Liver (tissue), 9 donors: Measurements from ENCODE around the gene CD59. TPM values are rescaled to one million over a fixed set of nuclear protein-coding genes. Genes with fewer than 3 reads are reported as not detected.
A peak's percentile ranks its signal among the peaks of the same experiment; 100 is the strongest.

Experiments used
- DNase-seq: peaks from one replicate; pipeline ENCODE4 v3.0.0-alpha.2; 2017; ENCODE audit warnings: low spot score
- H3K27ac ChIP-seq, 2 donors: one replicate each; pipeline ENCODE4 v1.7.0; 2013; ENCODE audit warnings: inconsistent platforms in 2 of 2, low read length in 2 of 2, control low read depth in 1 of 2, low read depth in 1 of 2, mild to moderate bottlenecking in 1 of 2
- H3K27me3 ChIP-seq, 4 donors: one replicate each; pipeline versions ENCODE4 v1.6.1 to v1.7.0; 2013; ENCODE audit warnings: low read length in 3 of 4, inconsistent platforms in 1 of 4, mild to moderate bottlenecking in 1 of 4, moderate library complexity in 1 of 4; ENCODE audit not compliant: control insufficient read depth in 4 of 4, insufficient read depth in 4 of 4
- H3K36me3 ChIP-seq, 4 donors: one replicate each; pipeline versions ENCODE4 v1.6.1 to v1.7.0; 2013; ENCODE audit warnings: low read length in 3 of 4, mild to moderate bottlenecking in 3 of 4, low read depth in 1 of 4, moderate library complexity in 1 of 4; ENCODE audit not compliant: control insufficient read depth in 4 of 4, insufficient read depth in 3 of 4
- H3K4me1 ChIP-seq, 4 donors: one replicate each; pipeline versions ENCODE4 v1.6.1 to v1.7.0; 2013; ENCODE audit warnings: low read length in 3 of 4, mild to moderate bottlenecking in 3 of 4, moderate library complexity in 1 of 4; ENCODE audit not compliant: control insufficient read depth in 4 of 4, insufficient read depth in 4 of 4
- H3K4me3 ChIP-seq, 3 donors: one replicate each; pipeline versions ENCODE4 v1.6.1 to v1.7.0; 2013; ENCODE audit warnings: low read length in 3 of 3, control low read depth in 1 of 3, low read depth in 1 of 3, mild to moderate bottlenecking in 1 of 3
- H3K9ac ChIP-seq, 2 donors: one replicate each; pipeline ENCODE4 v1.7.0; 2013; ENCODE audit warnings: low read length in 2 of 2, mild to moderate bottlenecking in 2 of 2, moderate library complexity in 2 of 2, control low read depth in 1 of 2, low read depth in 1 of 2
- H3K9me3 ChIP-seq, 4 donors: one replicate each; pipeline versions ENCODE4 v1.6.1 to v1.7.0; 2013; ENCODE audit warnings: low read length in 3 of 4; ENCODE audit not compliant: control insufficient read depth in 4 of 4
- ATF3 ChIP-seq: IDR thresholded peaks from 2 replicates; pipeline ENCODE4 v1.6.1; 2016; ENCODE audit warnings: antibody characterized with exemption
- EGR1 ChIP-seq, 2 donors: IDR thresholded peaks; 2 replicates each; pipeline ENCODE4 v1.6.1; 2016 to 2018; ENCODE audit warnings: antibody characterized with exemption in 2 of 2, low read depth in 2 of 2
- FOXA1 ChIP-seq: IDR thresholded peaks from 2 replicates; pipeline ENCODE4 v1.6.1; 2016; ENCODE audit warnings: antibody characterized with exemption
- HNF4A ChIP-seq, 2 donors: conservative IDR thresholded peaks; 2 replicates each; pipeline ENCODE4 v1.6.1; 2016; ENCODE audit warnings: antibody characterized with exemption in 2 of 2, mild to moderate bottlenecking in 2 of 2
- HNF4G ChIP-seq: IDR thresholded peaks from 2 replicates; pipeline ENCODE4 v1.6.1; 2016; ENCODE audit warnings: antibody characterized with exemption
- NR2F2 ChIP-seq: IDR thresholded peaks from 2 replicates; pipeline ENCODE4 v1.6.1; 2016; ENCODE audit warnings: antibody characterized with exemption
- REST ChIP-seq: IDR thresholded peaks from 2 replicates; pipeline ENCODE4 v1.6.1; 2016; ENCODE audit warnings: antibody characterized with exemption, mild to moderate bottlenecking
- RXRA ChIP-seq, 2 donors: IDR thresholded peaks; 2 replicates each; pipeline ENCODE4 v1.6.1; 2017 to 2018; ENCODE audit warnings: antibody characterized with exemption in 2 of 2, mild to moderate bottlenecking in 1 of 2
- SP1 ChIP-seq: IDR thresholded peaks from 2 replicates; pipeline ENCODE4 v1.6.1; 2018; ENCODE audit warnings: antibody characterized with exemption, mild to moderate bottlenecking
- YY1 ChIP-seq: IDR thresholded peaks from 2 replicates; pipeline ENCODE4 v1.6.1; 2016; ENCODE audit warnings: antibody characterized with exemption, mild to moderate bottlenecking
- WGBS: extraction: QIAGEN DNeasy Blood & Tissue Kit; methylation state at CpG from one replicate; pipeline ENCODE4 v1.1.7; 2013; 5-methylcytosine and 5-hydroxymethylcytosine counted together
- polyA plus RNA-seq, 2 donors: library from polyadenylated mRNA; stranded (reverse) in 1 of 2; unstranded in 1 of 2; fragments of 200-250 nt in 1 of 2; fragments of >200 nt in 1 of 2; fragmentation: Nextera tagmentation in 1 of 2; extraction: Ambion mirVana in 1 of 2; gene quantifications; one replicate each; pipeline versions ENCODE4 v1.2.1 to v1.2.3, GENCODE V29; 2013 to 2015
- total RNA-seq, 2 donors: library from RNA; depleted of rRNA; stranded (reverse); fragments of >200 nt; gene quantifications; one replicate each; pipeline ENCODE4 v1.2.3, GENCODE V29; 2014
- TF ChIP-seq, protein P1 (sequence below): IDR thresholded peaks from 2 replicates; pipeline ENCODE4 v1.6.1; 2016; ENCODE audit warnings: antibody characterized with exemption
- TF ChIP-seq, protein P2 (sequence below): fragments of 150-350 bp; IDR thresholded peaks from 2 replicates; pipeline ENCODE4 v1.5.1; 2017; ENCODE audit warnings: improper control_type of control experiment, low read depth, low read length; ENCODE audit not compliant: missing input control
- donor health status: healthy.
- donor health status: healthy.
- donor health status: healthy.
- donor health status: healthy.
- donor health status: healthy.

CD59 gene
- total and polyA plus RNA-seq, 4 donors = 74.2 to 181 (median 130) TPM

DNA sequence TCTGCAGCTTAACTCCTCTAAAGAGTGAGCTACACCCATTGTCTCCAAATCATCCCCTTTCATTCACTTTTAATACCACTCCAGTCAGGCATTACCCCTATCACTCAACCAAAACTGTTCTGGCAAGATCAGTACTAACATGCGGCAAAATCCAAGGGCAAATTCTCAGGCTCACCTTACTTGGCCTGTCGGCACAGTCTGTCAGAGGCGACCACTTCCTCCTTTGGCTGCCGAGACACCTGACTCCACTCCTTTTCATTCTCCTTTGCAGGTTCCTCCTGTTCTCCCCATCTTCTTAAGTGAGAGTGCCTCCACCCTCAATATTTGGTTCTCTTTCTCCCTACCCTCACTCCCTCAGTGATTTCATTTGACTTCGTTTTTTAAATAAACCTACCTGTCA, 39.8 kb downstream of the CD59 start:
- peak overlapping the region in 1 of 2 donors; percentile 6 for H3K27ac ChIP-seq
- WGBS = 76% methylated on average over 5 of the region's 5 CpGs
- DNase-seq = no peak
- no peaks in the 10 kb centered on the region for H3K36me3 ChIP-seq
- H3K4me3 ChIP-seq = no peak overlapping the region
- TF ChIP-seq ATF3 = no peak
- no peak for TF ChIP-seq RXRA (IDR thresholded peaks at IDR 0.05)
- no peak for TF ChIP-seq SP1
- no peak for TF ChIP-seq HNF4G
- TF ChIP-seq NR2F2 = no peak
- TF ChIP-seq, protein P1, sequence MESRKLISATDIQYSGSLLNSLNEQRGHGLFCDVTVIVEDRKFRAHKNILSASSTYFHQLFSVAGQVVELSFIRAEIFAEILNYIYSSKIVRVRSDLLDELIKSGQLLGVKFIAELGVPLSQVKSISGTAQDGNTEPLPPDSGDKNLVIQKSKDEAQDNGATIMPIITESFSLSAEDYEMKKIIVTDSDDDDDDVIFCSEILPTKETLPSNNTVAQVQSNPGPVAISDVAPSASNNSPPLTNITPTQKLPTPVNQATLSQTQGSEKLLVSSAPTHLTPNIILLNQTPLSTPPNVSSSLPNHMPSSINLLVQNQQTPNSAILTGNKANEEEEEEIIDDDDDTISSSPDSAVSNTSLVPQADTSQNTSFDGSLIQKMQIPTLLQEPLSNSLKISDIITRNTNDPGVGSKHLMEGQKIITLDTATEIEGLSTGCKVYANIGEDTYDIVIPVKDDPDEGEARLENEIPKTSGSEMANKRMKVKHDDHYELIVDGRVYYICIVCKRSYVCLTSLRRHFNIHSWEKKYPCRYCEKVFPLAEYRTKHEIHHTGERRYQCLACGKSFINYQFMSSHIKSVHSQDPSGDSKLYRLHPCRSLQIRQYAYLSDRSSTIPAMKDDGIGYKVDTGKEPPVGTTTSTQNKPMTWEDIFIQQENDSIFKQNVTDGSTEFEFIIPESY = no peak
- TF ChIP-seq FOXA1 = no peak
- no peak for TF ChIP-seq REST
- H3K4me1 ChIP-seq = peaks cover 9 to 25% (median 18%) of the 10 kb centered on the region in 4 donors
- H3K9me3 ChIP-seq = no peaks in the 10 kb centered on the region
- H3K9ac ChIP-seq = no peak overlapping the region
- H3K27me3 ChIP-seq = no peaks in the 10 kb centered on the region

DNA sequence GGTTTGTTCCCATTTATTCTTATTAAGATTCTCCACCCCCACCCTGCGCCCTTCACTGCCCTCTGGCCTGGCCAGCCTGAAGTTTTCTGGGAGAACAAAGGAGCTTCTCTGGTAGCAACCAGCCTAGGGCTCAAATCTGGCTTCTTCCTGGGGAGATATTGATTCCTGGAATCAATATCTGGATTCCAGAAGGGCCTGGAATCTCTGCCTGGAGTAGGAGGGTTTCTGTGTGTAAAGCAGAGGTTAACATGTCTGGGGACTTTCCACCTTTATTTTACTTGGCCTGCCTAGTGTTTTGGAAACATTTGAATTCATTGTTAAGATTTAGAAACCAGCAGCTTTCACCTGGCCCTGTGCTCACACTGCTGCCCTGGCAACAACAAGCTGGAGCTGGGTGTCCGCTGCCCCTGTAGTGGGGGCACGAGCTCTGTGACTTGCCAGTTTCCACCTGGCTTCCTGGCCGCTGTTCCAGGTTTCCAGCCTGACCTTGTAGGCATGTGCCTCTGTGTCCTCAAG, 41.1 kb downstream of the CD59 start:
- peak; percentile 32 for DNase-seq
- no peak overlapping the region for H3K4me3 ChIP-seq
- H3K36me3 ChIP-seq = no peaks in the 10 kb centered on the region
- no peaks in the 10 kb centered on the region for H3K9me3 ChIP-seq
- WGBS = 48% methylated on average over 4 of the region's 4 CpGs
- peak overlapping the region; percentile 72 to 76 for H3K27ac ChIP-seq
- TF ChIP-seq, protein P2, sequence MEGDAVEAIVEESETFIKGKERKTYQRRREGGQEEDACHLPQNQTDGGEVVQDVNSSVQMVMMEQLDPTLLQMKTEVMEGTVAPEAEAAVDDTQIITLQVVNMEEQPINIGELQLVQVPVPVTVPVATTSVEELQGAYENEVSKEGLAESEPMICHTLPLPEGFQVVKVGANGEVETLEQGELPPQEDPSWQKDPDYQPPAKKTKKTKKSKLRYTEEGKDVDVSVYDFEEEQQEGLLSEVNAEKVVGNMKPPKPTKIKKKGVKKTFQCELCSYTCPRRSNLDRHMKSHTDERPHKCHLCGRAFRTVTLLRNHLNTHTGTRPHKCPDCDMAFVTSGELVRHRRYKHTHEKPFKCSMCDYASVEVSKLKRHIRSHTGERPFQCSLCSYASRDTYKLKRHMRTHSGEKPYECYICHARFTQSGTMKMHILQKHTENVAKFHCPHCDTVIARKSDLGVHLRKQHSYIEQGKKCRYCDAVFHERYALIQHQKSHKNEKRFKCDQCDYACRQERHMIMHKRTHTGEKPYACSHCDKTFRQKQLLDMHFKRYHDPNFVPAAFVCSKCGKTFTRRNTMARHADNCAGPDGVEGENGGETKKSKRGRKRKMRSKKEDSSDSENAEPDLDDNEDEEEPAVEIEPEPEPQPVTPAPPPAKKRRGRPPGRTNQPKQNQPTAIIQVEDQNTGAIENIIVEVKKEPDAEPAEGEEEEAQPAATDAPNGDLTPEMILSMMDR = no peak
- TF ChIP-seq EGR1 (IDR thresholded peaks at IDR 0.05; ENCODE audit: low read depth in 2 of 2) = peak in 1 of 2 donors; percentile 50
- TF ChIP-seq HNF4A (conservative IDR thresholded peaks at IDR 0.05) = peak; percentile 22 to 42
- TF ChIP-seq, protein P1 = no peak
- TF ChIP-seq YY1 = peak; percentile 68
- TF ChIP-seq RXRA (IDR thresholded peaks at IDR 0.05) = peak; percentile 36 to 75
- peak; percentile 49 for TF ChIP-seq SP1
- TF ChIP-seq FOXA1 = no peak
- peak; percentile 36 for TF ChIP-seq NR2F2
- peaks cover 7 to 28% (median 14%) of the 10 kb centered on the region in 4 donors for H3K4me1 ChIP-seq
- no peaks in the 10 kb centered on the region for H3K27me3 ChIP-seq
- peak overlapping the region in 1 of 2 donors; percentile 14 for H3K9ac ChIP-seq
